ENCODE data around the gene STAT4.
A peak's percentile ranks its signal among the peaks of the same experiment; 100 is the strongest.

STAT4 gene

GRCh38 chr2:191155608-191156071 lies 4.8 kb upstream of the STAT4 start:
- FAIRE-seq, result peak; percentile 92
- no peak for TF ChIP-seq POLR2A (IDR thresholded peaks at IDR 0.05; ENCODE audit: low read depth, low read length)
- TF ChIP-seq TAF1 (IDR thresholded peaks at IDR 0.05; ENCODE audit: borderline replicate concordance, low read depth, low read length), result no peak
- TF ChIP-seq POLR2AphosphoS5 (IDR thresholded peaks at IDR 0.05; ENCODE audit: low read depth, low read length), result no peak
- DNase-seq (ENCODE audit: insufficient read length), result no peak

GRCh38 chr2:191153716-191154115 lies 2.9 kb upstream of the STAT4 start:
- TF ChIP-seq POLR2A (IDR thresholded peaks at IDR 0.05; ENCODE audit: low read depth, low read length) (no peak), POLR2AphosphoS5 (IDR thresholded peaks at IDR 0.05; ENCODE audit: low read depth, low read length) (no peak), TAF1 (IDR thresholded peaks at IDR 0.05; ENCODE audit: borderline replicate concordance, low read depth, low read length) (no peak)
- no peak for DNase-seq (ENCODE audit: insufficient read length)
- no peak for FAIRE-seq

- no peak for FAIRE-seq
- TF ChIP-seq TAF1 (IDR thresholded peaks at IDR 0.05; ENCODE audit: borderline replicate concordance, low read depth, low read length) (no peak), POLR2AphosphoS5 (IDR thresholded peaks at IDR 0.05; ENCODE audit: low read depth, low read length) (no peak), POLR2A (IDR thresholded peaks at IDR 0.05; ENCODE audit: low read depth, low read length) (no peak)
- no peak for DNase-seq (ENCODE audit: insufficient read length)
Measured at GRCh38 chr2:191152482-191153240, 1.9 kb upstream of the STAT4 start.

- no peak for DNase-seq (ENCODE audit: insufficient read length)
- TF ChIP-seq POLR2AphosphoS5 (IDR thresholded peaks at IDR 0.05; ENCODE audit: low read depth, low read length) (no peak), POLR2A (IDR thresholded peaks at IDR 0.05; ENCODE audit: low read depth, low read length) (no peak)
- no peak for FAIRE-seq
Measured at GRCh38 chr2:191151331-191151730, 537 bp upstream of the STAT4 start.

GRCh38 chr2:191150230-191150599 lies 579 bp downstream of the STAT4 start:
- TF ChIP-seq TAF1 (IDR thresholded peaks at IDR 0.05; ENCODE audit: borderline replicate concordance, low read depth, low read length) (no peak), POLR2A (IDR thresholded peaks at IDR 0.05; ENCODE audit: low read depth, low read length) (no peak), POLR2AphosphoS5 (IDR thresholded peaks at IDR 0.05; ENCODE audit: low read depth, low read length) (no peak)
- DNase-seq (ENCODE audit: insufficient read length) (no peak), FAIRE-seq (peak; percentile 53)

GRCh38 chr2:191149391-191149790 lies 1.4 kb downstream of the STAT4 start:
- TF ChIP-seq TAF1 (IDR thresholded peaks at IDR 0.05; ENCODE audit: borderline replicate concordance, low read depth, low read length) (no peak), POLR2AphosphoS5 (IDR thresholded peaks at IDR 0.05; ENCODE audit: low read depth, low read length) (no peak), POLR2A (IDR thresholded peaks at IDR 0.05; ENCODE audit: low read depth, low read length) (no peak)
- DNase-seq (ENCODE audit: insufficient read length), result no peak
- no peak for FAIRE-seq

- TF ChIP-seq TAF1 (IDR thresholded peaks at IDR 0.05; ENCODE audit: borderline replicate concordance, low read depth, low read length) (no peak), POLR2A (IDR thresholded peaks at IDR 0.05; ENCODE audit: low read depth, low read length) (no peak), POLR2AphosphoS5 (IDR thresholded peaks at IDR 0.05; ENCODE audit: low read depth, low read length) (no peak)
- FAIRE-seq, result no peak
- DNase-seq (ENCODE audit: insufficient read length), result no peak
Measured at GRCh38 chr2:191148791-191149190, 2.0 kb downstream of the STAT4 start.

- TF ChIP-seq POLR2A (IDR thresholded peaks at IDR 0.05; ENCODE audit: low read depth, low read length) (no peak), POLR2AphosphoS5 (IDR thresholded peaks at IDR 0.05; ENCODE audit: low read depth, low read length) (no peak), TAF1 (IDR thresholded peaks at IDR 0.05; ENCODE audit: borderline replicate concordance, low read depth, low read length) (no peak)
- no peak for FAIRE-seq
- DNase-seq (ENCODE audit: insufficient read length), result no peak
Measured at GRCh38 chr2:191148281-191148680, 2.5 kb downstream of the STAT4 start.

- DNase-seq (ENCODE audit: insufficient read length) (no peak), FAIRE-seq (no peak)
- no peak for TF ChIP-seq TAF1 (IDR thresholded peaks at IDR 0.05; ENCODE audit: borderline replicate concordance, low read depth, low read length)
- TF ChIP-seq POLR2AphosphoS5 (IDR thresholded peaks at IDR 0.05; ENCODE audit: low read depth, low read length), result no peak
- no peak for TF ChIP-seq POLR2A (IDR thresholded peaks at IDR 0.05; ENCODE audit: low read depth, low read length)
Measured at GRCh38 chr2:191145769-191146471, 4.9 kb downstream of the STAT4 start.

- TF ChIP-seq POLR2AphosphoS5 (IDR thresholded peaks at IDR 0.05; ENCODE audit: low read depth, low read length) (no peak), TAF1 (IDR thresholded peaks at IDR 0.05; ENCODE audit: borderline replicate concordance, low read depth, low read length) (no peak), POLR2A (IDR thresholded peaks at IDR 0.05; ENCODE audit: low read depth, low read length) (no peak)
- no peak for DNase-seq (ENCODE audit: insufficient read length)
- FAIRE-seq, result no peak
Measured at GRCh38 chr2:191144217-191144616, 6.6 kb downstream of the STAT4 start.

- FAIRE-seq, result no peak
- no peak for TF ChIP-seq POLR2A (IDR thresholded peaks at IDR 0.05; ENCODE audit: low read depth, low read length)
- no peak for TF ChIP-seq POLR2AphosphoS5 (IDR thresholded peaks at IDR 0.05; ENCODE audit: low read depth, low read length)
- no peak for TF ChIP-seq TAF1 (IDR thresholded peaks at IDR 0.05; ENCODE audit: borderline replicate concordance, low read depth, low read length)
- DNase-seq (ENCODE audit: insufficient read length), result no peak
Measured at GRCh38 chr2:191143791-191144190, 7.0 kb downstream of the STAT4 start.

- FAIRE-seq, result no peak
- DNase-seq (ENCODE audit: insufficient read length), result no peak
- TF ChIP-seq POLR2A (IDR thresholded peaks at IDR 0.05; ENCODE audit: low read depth, low read length) (no peak), TAF1 (IDR thresholded peaks at IDR 0.05; ENCODE audit: borderline replicate concordance, low read depth, low read length) (no peak), POLR2AphosphoS5 (IDR thresholded peaks at IDR 0.05; ENCODE audit: low read depth, low read length) (no peak)
Measured at GRCh38 chr2:191128911-191129304, 21.9 kb downstream of the STAT4 start.
